GM19452 (cell line): Measurements from ENCODE around the gene POLR1E.

Experiments
- ATAC-seq: cut with Tn5 transposase; IDR thresholded peaks from one replicate; pipeline ENCODE4 v1.9.1; 2021; ENCODE audit not compliant: unreplicated experiment

POLR1E gene

DNA sequence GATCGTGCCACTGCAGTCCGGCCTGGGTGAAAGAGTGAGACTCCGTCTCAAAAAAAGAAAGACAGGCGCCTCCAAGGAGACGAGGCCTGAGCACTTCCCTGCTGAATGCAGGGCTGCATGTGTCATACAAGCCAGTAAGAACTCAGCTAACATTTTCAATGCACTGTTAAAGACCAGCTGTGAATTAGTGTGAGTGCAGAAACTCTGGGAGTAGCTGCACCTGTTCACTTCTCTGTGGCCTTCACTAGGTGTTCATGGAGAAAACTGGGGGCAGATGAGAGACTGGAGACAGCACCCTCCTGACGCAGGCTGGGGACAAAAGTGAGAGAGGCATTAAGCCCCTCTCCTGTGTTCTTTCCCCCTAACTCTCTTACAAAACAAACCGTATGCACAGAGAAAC lies 48.7 kb downstream of the POLR1E start:
- ATAC-seq = no peak

DNA sequence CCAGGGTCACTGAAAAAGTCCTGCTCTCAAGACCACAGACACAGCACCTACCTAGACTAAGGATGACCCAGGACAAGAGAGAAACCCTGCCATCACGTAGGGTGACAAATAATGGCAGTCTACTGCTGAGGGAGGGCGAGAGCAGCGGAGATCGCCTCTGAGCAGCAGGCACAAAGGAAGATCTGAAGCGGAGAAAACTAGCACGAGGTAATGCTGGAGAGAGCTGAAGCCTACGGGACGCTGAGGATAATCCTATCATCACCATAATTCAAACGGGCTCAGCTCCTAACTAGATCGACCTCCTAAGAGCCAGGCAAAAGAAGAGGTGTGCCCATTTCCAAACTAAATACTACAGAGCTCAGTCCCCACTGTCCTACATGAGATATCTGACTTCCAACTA lies 49.2 kb downstream of the POLR1E start:
- ATAC-seq = no peak

DNA sequence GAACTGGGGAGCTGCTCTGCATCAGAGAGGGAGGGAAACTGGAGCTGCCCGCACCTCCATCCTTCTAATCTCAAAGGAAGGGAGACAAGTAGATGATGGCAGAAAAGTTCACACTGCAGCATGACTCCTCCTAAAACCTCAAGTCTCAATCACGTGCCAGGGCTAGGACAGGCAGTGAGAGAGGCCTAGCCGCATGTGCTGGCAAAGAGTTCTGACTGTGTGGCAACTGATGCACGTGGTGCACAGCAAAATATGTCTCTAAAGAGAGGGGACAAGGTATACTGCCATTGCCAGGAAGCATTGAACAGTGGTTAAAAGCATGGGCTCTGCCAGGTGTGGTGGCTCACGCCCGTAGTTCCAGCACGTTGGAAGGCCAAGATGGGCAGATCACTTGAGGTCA lies 52.4 kb downstream of the POLR1E start:
- no peak for ATAC-seq

DNA sequence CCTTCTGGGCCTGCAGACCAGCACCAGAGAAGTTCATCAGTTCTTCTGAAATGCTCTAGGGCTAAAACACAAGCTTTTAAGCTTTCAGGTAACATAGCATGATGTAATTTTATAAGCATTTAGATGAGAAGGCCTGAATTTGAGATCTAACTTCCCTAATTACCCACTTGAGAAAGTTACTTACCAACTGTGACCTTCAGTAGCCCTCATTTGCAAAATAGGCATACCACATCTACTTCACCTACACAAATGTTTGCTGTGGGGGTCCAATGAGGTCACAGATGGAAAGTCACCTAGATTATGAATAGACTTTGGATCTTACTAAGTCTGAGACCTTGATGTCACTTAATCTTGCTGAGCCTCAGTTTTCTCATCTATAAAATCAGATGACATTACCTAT lies 53.9 kb downstream of the POLR1E start:
- ATAC-seq = no peak

DNA sequence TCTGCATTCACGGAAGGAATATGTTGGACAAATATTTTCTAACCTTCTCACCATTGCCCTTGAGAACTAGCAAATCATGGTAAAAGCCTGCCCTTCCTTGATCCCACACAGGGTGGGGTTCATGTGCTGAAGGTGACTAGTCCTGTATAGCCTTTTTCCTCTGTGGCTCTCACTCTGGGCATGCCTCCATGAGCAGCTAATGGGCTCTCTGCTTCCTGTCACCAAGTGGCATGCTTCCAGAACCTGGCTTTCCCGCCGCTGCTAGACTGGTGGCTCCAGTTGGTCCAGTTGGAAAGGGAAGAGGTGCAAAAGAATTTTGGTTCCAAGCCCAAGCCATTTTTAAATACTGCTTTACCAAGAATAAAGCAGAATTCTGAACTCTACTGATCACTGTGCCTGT lies 54.9 kb downstream of the POLR1E start:
- ATAC-seq = no peak

DNA sequence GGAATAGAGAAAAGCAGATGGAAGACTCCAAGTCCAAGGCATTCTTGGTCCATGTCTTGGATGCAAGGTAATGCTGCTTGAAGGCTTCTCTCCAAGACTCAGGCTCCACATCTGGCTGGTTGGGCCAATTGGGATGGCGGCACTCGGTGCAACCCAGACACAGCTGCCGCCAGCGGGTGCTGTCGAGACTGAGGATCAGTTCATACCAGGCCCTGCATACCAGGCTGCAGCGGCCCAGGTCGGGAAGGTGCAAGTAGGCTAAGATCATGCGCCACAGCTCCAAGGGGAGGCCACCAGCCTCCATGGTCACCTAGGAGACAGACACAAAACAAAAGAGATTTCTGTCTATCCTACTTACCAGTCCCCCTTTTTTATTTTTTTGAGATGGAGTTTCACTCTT lies 55.7 kb downstream of the POLR1E start:
- no peak for ATAC-seq

DNA sequence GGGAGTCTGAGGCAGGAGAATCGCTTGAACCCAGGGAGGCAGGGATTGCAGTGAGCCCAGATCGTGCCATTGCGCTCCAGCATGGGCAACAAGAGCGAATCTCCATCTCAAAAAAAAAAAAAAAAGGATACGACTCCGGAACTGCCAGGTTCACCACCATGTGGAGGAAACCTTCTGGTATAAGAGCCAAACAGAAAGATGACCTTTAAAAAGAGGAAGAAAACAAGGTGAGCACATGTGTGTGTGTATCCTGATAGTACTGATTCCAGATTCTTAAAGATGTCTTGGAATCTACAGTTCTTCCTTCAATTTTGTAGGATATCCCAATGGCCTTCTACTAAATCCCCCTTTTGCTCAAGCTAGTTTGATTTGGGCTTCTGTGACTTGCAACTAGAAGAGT lies 56.7 kb downstream of the POLR1E start:
- ATAC-seq = no peak

DNA sequence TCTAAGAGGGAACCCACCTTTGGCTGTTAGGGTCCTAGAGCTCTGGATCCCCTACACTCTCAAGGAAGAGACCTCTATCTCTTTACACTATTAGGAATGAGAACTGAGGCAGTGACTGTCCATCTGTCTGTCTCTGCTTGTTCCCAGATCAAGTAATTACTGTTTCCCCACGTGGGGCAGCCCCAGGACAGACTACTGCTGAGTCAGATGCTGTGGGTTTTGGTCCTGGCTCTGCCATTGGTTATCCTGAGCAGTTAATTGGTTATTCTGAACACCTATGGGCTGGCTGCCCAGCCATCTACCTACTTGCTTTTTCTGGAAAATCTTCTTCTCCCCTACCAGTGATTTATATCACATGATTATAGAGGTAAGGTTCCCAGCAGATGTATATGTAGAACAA lies 57.1 kb downstream of the POLR1E start:
- ATAC-seq = no peak

DNA sequence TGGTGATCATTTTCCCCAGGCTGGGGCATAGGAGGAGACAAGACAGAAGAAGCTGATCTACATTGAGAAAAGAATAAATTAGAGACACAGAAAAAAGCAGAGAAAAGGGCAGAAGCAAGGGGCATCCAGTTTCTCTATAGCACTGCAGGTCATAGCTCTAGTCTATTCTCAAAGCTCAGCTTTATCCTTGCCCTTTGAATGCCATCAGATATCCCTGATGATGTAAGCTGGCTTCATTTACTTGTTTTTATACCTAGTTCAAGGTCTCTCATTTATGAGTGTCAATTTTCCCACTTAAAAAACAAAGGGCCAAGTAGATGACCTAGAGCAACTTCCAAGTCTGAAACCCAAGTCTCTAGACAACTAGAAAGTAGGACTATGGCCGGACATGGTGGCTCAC lies 57.7 kb downstream of the POLR1E start:
- no peak for ATAC-seq

DNA sequence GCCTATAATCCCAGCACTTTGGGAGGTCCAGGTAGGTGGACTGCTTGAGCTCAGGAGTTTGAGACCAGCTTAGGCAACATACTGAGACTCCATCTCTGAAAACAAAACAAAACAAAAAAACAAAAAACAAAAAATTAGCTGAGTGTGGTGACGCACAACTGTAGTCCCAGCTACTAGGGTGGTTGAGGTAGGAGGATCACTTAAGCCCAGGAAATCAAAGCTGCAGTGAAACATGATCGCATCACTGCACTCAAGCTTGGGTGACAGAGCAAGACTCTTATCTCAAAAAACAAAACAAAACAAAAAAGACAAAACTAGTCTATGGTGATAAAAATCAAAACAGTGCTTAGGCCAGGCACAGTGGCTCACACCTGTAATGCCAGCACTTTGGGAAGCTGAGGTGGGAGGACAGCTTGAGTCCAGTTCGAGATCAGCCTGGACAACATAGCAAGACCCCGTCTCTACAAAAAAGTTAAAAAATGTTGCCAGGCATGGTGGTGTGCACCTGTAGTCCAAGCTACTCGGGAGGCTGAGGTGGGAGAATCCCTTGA lies 61.7 kb downstream of the POLR1E start:
- no peak for ATAC-seq

DNA sequence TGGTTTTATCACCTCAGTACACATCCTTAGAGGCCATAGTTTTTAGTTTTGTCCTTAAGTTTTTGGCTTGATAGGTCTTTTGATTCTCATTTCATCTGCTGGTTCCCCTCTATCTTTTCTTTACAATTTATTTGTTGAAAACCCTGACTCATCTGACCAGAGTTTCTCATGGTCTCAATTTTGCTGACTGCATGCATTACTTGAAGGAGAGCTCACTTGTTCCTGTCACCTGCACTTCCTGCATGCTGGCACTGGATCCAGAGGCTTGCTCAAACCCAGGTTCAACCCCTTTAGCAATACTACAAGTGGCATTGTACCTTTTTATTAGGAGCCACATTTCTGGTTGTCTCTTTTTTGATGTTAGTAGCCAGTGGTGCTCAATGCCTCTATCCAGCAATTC lies 63.8 kb downstream of the POLR1E start:
- no peak for ATAC-seq

DNA sequence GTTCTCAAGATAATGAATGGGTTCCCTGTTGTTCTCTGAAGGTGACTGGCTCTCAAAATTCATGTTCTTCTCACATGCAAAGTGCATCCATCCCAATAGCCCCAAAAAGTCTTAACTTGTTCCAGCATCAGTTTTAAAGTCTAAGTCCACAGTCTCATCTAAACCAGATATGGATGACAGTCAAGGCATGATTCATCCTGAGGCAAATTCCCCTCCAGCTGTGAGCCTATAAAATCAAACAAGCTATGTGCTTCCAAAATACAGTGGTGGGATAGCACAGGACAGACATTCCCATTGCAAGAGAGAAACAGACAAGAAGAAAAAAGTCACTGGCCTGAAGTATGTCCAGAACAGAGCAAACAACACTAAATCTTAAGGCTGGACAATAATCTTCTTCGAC lies 65.0 kb downstream of the POLR1E start:
- ATAC-seq = no peak

DNA sequence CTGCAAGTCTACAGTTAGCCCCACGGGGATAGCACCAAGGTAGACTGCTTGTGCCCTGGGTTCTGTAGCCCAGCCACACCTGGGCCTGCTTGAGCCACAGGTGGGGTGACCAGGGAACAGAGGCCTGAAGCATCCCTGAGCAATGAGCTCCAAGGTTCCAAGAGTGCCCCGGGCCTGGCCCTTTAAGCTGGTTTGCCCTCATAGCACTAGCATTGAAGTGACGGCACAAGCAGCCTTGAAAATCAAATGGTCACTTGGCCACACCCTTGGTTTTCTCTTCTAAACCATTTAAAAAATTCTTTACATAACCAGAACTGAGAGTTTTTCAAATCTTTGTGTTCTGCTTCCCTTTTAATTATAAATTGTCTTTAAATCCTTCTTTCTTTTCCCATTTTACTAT lies 65.7 kb downstream of the POLR1E start:
- ATAC-seq = no peak

DNA sequence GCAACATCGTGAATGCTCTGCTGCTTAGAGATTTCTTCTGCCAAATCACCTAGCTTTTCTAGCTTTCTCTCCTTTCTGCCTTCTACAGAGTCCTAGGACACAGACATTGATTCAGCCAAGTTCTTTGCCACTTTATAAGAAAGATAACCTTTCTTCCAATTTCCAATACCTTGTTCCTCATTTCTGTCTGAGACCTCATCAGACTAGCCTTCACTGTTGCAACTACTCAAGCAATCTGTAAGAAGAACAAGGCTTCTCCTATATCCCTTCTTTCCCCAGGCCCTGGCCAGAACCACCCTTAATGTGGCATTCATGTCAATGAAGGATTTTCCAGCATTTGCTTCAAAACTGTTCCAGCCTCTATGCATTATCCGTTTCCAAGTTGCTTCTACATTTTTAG lies 66.1 kb downstream of the POLR1E start:
- ATAC-seq = no peak
